Activated CD4-positive, alpha-beta T cell treated with anti-CD3 and anti-CD28 coated beads, Interleukin-2, amount 50 U/mL, for 4 hours (primary cell): Measurements from ENCODE around the gene TRIM29.

Source experiments
- DNase-seq, 2 experiments: peaks; one replicate each; pipeline ENCODE4 v3.0.0-alpha.2; 2020

The TRIM29 gene

GRCh38 chr11:120091701-120092100 lies 46.2 kb downstream of the TRIM29 start:
- DNase-seq = no peak

DNA sequence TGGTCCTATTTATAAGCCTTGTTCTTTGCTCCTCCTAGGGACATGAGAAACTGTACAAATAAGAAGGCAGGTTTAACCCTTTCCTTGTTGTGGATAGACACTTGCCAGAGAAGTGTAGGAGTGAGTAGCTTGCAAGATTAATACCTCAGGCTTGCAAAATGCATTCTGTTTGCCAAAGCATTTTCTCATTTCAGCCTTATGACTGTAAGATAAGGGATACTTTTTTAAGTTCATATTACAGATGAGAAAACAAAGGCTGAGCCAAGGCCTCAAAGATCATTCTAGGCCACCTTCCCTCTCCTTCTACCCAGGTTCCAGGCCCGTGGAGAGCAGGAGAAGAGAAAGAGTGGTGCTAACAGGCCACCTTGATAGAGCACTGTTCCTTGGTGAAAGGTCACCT lies 46.8 kb downstream of the TRIM29 start:
- DNase-seq = no peak

GRCh38 chr11:120090411-120090810 lies 47.5 kb downstream of the TRIM29 start:
- DNase-seq = no peak

- DNase-seq = no peak
These were observed 48.6 kb downstream of the TRIM29 start for GRCh38 chr11:120089036-120090001.

DNA sequence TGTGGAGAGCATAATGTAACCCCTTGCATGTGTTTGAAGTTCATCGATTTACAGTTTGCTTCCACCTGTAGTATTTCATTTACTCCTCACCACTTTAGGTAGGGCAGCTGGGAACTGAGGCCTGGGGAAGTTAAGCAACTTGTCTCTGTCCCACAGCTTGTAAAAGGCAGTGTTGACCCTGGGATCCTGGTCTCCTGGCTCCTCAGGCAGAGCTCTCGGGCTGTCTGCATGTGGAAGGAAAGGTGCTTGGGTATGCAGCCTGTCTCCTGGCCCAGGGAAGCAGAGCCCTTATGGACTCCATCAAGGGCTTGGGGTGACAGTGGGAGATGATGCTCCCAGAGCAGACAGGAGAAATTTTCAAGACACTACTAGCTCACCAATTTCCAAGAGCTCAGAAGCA lies 49.9 kb downstream of the TRIM29 start:
- DNase-seq = no peak

DNA sequence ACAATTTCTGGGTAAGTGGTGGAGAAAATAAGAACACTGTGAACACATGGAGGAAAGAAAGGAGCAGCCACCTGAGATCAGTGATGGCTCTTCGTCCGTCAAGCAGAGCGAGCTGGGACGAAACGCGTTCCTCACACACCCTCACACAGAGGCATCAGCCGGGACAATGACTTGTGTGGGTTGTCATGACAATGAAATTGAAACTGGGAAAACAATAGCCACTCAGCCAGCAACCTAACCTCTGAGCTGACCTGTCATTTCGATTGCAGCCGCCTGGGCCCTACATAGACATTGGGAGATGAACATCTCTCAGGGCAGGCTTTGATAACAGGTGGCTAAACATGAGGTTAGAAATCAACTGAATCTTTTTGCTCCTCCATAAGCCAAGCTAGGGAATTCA lies 51.3 kb downstream of the TRIM29 start:
- DNase-seq = no peak

DNA sequence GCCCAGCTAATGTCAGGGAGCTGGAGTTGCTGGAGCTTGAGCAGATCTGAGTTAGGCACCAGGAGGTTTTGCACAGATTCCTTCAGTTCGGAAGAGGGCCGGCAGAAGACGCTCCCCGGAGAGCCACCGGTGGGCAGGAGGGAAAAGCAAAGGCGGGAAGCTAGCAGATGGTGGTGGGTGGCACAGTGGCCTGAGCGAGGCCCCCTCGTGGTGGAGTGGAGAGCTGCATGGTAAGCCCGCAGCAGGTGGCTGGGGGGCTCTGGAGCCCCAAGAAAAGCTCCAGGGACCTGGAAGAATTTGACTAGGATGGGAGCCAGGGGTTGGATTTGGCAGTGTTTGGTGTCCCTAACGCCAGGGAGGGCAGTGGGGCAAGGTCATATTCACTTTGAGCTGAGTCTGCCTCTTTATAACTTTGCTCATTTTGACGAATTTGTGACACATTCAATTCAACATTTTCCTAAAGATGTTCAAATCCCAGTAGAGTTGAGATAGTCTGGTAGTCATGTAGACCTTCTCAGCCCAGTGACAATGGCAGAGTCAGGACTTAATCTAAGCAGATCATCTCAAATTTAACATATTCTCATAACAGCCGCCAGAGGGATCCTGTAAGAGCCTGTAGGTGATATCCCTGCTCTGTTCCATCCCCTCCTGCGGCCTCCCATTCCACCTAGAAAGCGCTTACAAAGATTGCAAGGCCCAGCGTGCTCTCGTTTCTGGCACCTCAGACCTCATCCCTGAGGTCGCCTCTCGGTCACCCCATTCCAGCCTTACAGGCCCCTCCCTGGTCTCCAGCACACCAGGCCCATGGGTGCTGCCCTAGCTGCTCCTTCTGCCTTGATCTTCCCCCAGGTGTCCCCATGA lies 57.9 kb downstream of the TRIM29 start:
- no peak for DNase-seq

- no peak for DNase-seq
These were observed 59.5 kb downstream of the TRIM29 start for GRCh38 chr11:120078397-120078796.

GRCh38 chr11:120074076-120074475 lies 63.8 kb downstream of the TRIM29 start:
- no peak for DNase-seq

GRCh38 chr11:120073196-120073595 lies 64.7 kb downstream of the TRIM29 start:
- DNase-seq = no peak

- DNase-seq = no peak
These were observed 69.8 kb downstream of the TRIM29 start for GRCh38 chr11:120068114-120068573.

DNA sequence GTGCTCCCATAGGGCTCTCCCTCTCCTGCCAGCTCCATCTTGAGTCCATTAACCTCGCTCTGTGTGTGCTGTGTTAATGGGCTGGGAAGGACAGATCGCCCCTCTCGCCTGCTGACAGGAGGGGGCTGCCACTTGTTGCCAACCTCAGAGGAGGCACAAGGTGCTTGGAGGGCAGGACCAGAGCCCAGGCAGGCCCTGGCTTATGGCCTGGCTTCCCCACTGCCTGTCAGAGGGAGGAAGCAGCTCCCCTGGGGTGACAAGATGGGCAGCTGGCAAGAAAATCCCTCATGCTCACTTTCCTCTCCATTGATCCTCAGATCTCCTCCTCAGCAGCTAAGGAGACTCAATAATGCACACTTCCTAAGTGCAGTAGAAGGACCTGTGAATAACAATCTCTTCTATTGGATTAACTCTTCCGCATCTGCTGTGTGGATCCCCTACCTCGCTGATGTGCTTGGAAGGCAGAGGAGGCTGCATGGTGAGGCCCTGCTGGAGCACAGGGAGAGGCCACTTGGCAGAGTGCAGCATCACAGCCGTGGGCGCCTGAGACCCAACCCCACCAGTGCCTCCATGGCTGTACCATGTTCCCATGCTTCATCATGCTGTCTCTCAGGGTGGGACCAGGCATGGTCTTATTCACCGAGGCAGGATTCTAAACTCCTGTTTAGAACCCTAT lies 70.3 kb downstream of the TRIM29 start:
- no peak for DNase-seq

DNA sequence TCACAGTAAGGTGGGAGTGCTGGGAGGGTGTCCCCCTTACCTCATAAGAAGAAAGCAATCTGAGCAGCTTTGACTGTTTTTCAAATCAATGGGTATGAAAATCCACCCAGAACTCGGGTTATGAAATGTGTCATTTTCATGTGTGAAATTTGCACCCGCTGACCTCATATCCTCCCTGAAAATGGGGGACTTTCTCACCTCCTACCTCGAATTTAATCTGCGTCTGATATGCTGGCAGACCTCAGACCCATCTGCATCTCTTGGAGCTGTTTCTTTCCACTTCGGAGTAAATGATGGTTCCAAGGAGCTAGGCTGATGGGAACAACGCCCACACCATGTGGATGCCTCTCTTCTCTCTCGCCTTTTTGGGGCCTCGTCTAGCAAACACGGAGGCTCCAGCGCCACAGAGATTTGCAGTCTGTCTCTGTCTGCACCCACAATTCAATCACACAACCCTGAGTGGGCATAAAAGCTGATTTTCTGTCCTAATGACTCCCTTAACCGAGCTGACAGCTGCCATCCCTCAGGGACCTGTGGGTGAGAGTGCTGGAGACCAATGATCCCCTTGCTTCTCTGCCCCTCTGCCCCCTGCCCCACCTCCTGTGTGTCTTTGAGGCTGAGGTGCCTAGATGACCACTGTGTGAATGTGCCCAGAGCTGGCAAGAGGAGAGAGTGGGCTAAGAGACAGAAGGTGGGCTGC lies 71.0 kb downstream of the TRIM29 start:
- no peak for DNase-seq

- no peak for DNase-seq
These were observed 72.0 kb downstream of the TRIM29 start for GRCh38 chr11:120065876-120066275.

DNA sequence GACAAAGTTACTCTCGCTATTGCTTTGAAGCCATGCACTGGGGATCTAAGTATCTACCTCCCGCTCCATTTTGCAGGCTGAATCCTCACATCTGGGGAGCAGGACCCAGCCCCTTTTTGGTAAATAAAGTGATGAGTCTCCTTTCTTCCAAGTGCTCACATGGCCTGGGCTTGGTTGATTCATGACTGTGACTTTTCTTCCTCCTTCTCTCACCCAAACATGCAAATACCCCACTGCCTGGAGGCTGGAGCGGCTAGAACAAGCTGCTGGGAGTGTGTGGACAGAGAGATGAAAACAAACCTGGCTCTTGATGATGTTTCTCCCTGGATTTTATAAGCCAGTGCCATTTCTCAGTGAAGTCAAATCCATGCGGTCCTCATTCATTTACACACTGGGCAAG lies 72.7 kb downstream of the TRIM29 start:
- no peak for DNase-seq

DNA sequence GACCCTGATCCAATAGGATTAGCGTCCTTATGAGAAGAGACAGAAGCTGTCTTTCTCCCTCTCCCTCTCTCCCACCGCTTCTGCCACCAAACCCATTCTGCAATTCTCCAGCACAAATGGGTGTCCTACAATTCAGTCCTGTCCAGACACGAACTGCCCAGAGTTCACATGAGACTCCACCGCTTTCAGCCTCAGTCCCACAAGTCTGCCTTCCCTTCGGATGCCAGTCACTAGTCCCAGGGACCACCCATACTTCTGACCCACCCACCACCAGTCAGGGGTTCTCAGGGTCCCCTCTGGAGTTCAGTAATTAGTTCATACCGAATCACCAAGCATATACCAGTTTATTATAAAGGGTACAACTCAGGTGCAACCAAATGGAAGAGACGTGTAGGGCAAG lies 73.6 kb downstream of the TRIM29 start:
- DNase-seq = no peak

DNA sequence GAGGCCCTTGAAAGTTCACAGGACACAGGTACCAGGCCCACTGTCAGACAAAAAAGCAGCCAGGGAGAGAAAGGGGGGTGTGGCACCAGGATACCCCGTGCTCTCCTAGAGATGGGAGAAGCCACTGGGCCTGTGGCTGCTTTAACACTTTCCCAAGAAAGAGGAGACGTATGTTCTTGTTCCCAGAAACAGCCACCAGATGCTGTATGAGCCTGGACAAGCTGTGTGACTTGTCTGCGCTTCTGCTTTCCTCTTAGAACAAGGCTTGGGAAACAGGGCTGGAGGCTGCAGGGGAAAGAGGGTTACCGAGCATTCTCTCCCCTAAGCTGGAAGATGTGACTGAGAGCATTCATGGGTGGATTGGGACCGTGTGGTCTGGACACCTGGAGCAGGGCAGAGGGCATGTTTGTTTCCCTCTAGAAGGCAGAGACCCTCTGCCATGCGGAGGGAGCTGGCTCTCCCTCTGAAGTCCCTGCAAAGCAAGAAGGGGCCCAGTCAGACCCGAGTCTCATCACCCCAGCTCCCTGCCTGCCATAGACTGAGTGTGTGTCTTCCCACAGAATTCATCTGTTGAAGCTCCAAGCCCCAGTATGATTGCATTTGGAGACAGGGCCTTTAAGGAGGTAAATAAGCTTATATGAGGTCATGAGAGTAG lies 74.1 kb downstream of the TRIM29 start:
- DNase-seq = no peak

DNA sequence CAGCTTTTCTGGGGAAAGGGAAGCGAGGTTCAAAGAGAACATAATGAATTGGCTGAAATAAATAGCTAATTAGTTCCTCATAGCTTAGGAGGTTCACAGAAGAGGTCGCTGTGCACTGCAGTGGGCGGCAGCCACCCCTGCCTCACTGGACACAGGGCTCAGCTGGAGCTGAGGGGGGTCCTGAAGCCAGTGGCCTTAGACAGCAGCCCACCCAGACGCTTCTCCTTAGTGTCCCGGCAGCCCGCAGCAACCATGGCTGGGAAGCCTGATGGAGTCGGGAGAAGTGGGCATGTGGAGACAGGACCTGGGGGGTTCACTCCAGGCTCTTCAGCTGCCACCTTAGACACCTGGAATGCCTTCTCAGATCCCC lies 75.4 kb downstream of the TRIM29 start:
- no peak for DNase-seq

GRCh38 chr11:120061761-120062560 lies 76.0 kb downstream of the TRIM29 start:
- no peak for DNase-seq
